Memory B cell (primary cell): ENCODE data around the gene GPR75.
"Not testable (repeated sequence)": the region's sequence is repeated elsewhere in the genome, so short reads cannot be mapped to it uniquely, and the experiment has no call there.

Source experiments
- ATAC-seq: fragments of 150-1000 bp; cut with Tn5 transposase; 2 replicates; pipeline ENCODE4 v1.10.0; 2021; ENCODE audit warnings: low read depth, mild to moderate bottlenecking, moderate library complexity
- DNase-seq, 2 donors: peaks; one replicate each; pipeline ENCODE4 v3.0.0; 2022; ENCODE audit warnings: low spot score in 2 of 2
- H3K27ac Mint-ChIP-seq: one replicate; pipeline ENCODE4 v1.8.0; 2022; ENCODE audit warnings: mild to moderate bottlenecking, moderate library complexity, mixed read lengths
- H3K27me3 Mint-ChIP-seq: one replicate; pipeline ENCODE4 v1.8.0; 2022; ENCODE audit warnings: mixed read lengths
- H3K36me3 Mint-ChIP-seq: one replicate; pipeline ENCODE4 v1.8.0; 2022; ENCODE audit warnings: mild to moderate bottlenecking, mixed read lengths
- H3K4me1 Mint-ChIP-seq: one replicate; pipeline ENCODE4 v1.8.0; 2022; ENCODE audit warnings: mixed read lengths
- H3K4me3 Mint-ChIP-seq: one replicate; pipeline ENCODE4 v1.8.0; 2022; ENCODE audit warnings: mild to moderate bottlenecking, moderate library complexity, mixed read lengths
- H3K9me3 Mint-ChIP-seq: one replicate; pipeline ENCODE4 v1.8.0; 2022; ENCODE audit warnings: mixed read lengths

Gene GPR75

GRCh38 chr2:53829980-53830290 is 29.8 kb downstream of the GPR75 start:
- not testable (repeated sequence) for H3K27ac Mint-ChIP-seq

GRCh38 chr2:53829273-53829979 is 30.3 kb downstream of the GPR75 start:
- Mint-ChIP-seq H3K36me3 (peaks cover 28% of the 10 kb centered on the region), H3K4me1 (no peaks in the 10 kb centered on the region), H3K27ac (no peak overlapping the region), H3K27me3 (no peaks in the 10 kb centered on the region), H3K4me3 (no peak overlapping the region), H3K9me3 (peaks cover 10% of the 10 kb centered on the region)
- ATAC-seq (no peak), DNase-seq (no peak)

More at GRCh38 chr2:53829980-53830290, 29.8 kb downstream of the GPR75 start:
- not testable (repeated sequence) for H3K4me3 Mint-ChIP-seq, H3K4me1 Mint-ChIP-seq, DNase-seq, ATAC-seq, H3K27me3 Mint-ChIP-seq
- Mint-ChIP-seq H3K36me3 (peaks cover 30% of the 10 kb centered on the region), H3K9me3 (peaks cover 12% of the 10 kb centered on the region)

- Mint-ChIP-seq H3K27me3 (no peaks in the 10 kb centered on the region), H3K27ac (no peak overlapping the region), H3K36me3 (peaks cover 21% of the 10 kb centered on the region), H3K9me3 (peaks cover 10% of the 10 kb centered on the region), H3K4me3 (no peak overlapping the region), H3K4me1 (no peaks in the 10 kb centered on the region)
- ATAC-seq (no peak), DNase-seq (no peak)
Measured at GRCh38 chr2:53828331-53828730, 31.4 kb downstream of the GPR75 start.

GRCh38 chr2:53827398-53828175 is 32.2 kb downstream of the GPR75 start:
- no peak for ATAC-seq
- Mint-ChIP-seq H3K4me3 (no peak overlapping the region), H3K4me1 (no peaks in the 10 kb centered on the region), H3K36me3 (peaks cover 21% of the 10 kb centered on the region), H3K27me3 (no peaks in the 10 kb centered on the region), H3K27ac (peak overlapping the region; percentile 77), H3K9me3 (peaks cover 10% of the 10 kb centered on the region)
- DNase-seq, result no peak

GRCh38 chr2:53826587-53827397 is 33.0 kb downstream of the GPR75 start:
- peaks cover 10% of the 10 kb centered on the region for H3K9me3 Mint-ChIP-seq
- DNase-seq, result no peak
- no peaks in the 10 kb centered on the region for H3K27me3 Mint-ChIP-seq
- no peaks in the 10 kb centered on the region for H3K4me1 Mint-ChIP-seq
- no peak overlapping the region for H3K27ac Mint-ChIP-seq
- H3K4me3 Mint-ChIP-seq, result no peak overlapping the region
- ATAC-seq, result no peak
- peaks cover 23% of the 10 kb centered on the region for H3K36me3 Mint-ChIP-seq

- Mint-ChIP-seq H3K36me3 (peaks cover 19% of the 10 kb centered on the region), H3K27ac (no peak overlapping the region), H3K9me3 (peaks cover 10% of the 10 kb centered on the region), H3K4me3 (no peak overlapping the region), H3K4me1 (no peaks in the 10 kb centered on the region), H3K27me3 (no peaks in the 10 kb centered on the region)
- DNase-seq (no peak), ATAC-seq (no peak)
Measured at GRCh38 chr2:53826030-53826410, 33.7 kb downstream of the GPR75 start.

GRCh38 chr2:53823639-53824038 is 36.1 kb downstream of the GPR75 start:
- not testable (repeated sequence) for ATAC-seq, H3K4me3 Mint-ChIP-seq, H3K9me3 Mint-ChIP-seq, H3K27ac Mint-ChIP-seq, DNase-seq, H3K27me3 Mint-ChIP-seq, H3K4me1 Mint-ChIP-seq
- peaks cover 17% of the 10 kb centered on the region for H3K36me3 Mint-ChIP-seq

GRCh38 chr2:53821810-53822209 is 38.0 kb downstream of the GPR75 start:
- no peak overlapping the region for H3K4me3 Mint-ChIP-seq
- H3K27me3 Mint-ChIP-seq, result no peaks in the 10 kb centered on the region
- H3K27ac Mint-ChIP-seq, result no peak overlapping the region
- H3K36me3 Mint-ChIP-seq, result peaks cover 16% of the 10 kb centered on the region
- H3K4me1 Mint-ChIP-seq, result no peaks in the 10 kb centered on the region
- H3K9me3 Mint-ChIP-seq, result no peaks in the 10 kb centered on the region
- ATAC-seq, result no peak
- DNase-seq, result no peak

GRCh38 chr2:53820711-53821110 is 39.1 kb downstream of the GPR75 start:
- Mint-ChIP-seq H3K4me3 (no peak overlapping the region), H3K36me3 (peaks cover 19% of the 10 kb centered on the region), H3K27ac (peak overlapping the region; percentile 11), H3K27me3 (no peaks in the 10 kb centered on the region), H3K9me3 (no peaks in the 10 kb centered on the region), H3K4me1 (no peaks in the 10 kb centered on the region)
- no peak for ATAC-seq
- DNase-seq, result no peak

- no peaks in the 10 kb centered on the region for H3K4me1 Mint-ChIP-seq
- H3K27me3 Mint-ChIP-seq, result no peaks in the 10 kb centered on the region
- no peaks in the 10 kb centered on the region for H3K9me3 Mint-ChIP-seq
- H3K36me3 Mint-ChIP-seq, result peaks cover 23% of the 10 kb centered on the region
- H3K27ac Mint-ChIP-seq, result peak overlapping the region; percentile 11
- DNase-seq (no peak), ATAC-seq (no peak)
- H3K4me3 Mint-ChIP-seq, result no peak overlapping the region
Measured at GRCh38 chr2:53820048-53820447, 39.7 kb downstream of the GPR75 start.

- H3K4me1 Mint-ChIP-seq, result no peaks in the 10 kb centered on the region
- DNase-seq (no peak), ATAC-seq (no peak)
- H3K27me3 Mint-ChIP-seq, result no peaks in the 10 kb centered on the region
- peaks cover 24% of the 10 kb centered on the region for H3K36me3 Mint-ChIP-seq
- no peak overlapping the region for H3K4me3 Mint-ChIP-seq
- H3K9me3 Mint-ChIP-seq, result no peaks in the 10 kb centered on the region
- no peak overlapping the region for H3K27ac Mint-ChIP-seq
Measured at GRCh38 chr2:53819634-53820033, 40.1 kb downstream of the GPR75 start.

GRCh38 chr2:53818854-53819435 is 40.8 kb downstream of the GPR75 start:
- ATAC-seq (no peak), DNase-seq (no peak)
- no peaks in the 10 kb centered on the region for H3K4me1 Mint-ChIP-seq
- no peak overlapping the region for H3K27ac Mint-ChIP-seq
- H3K9me3 Mint-ChIP-seq, result no peaks in the 10 kb centered on the region
- no peaks in the 10 kb centered on the region for H3K27me3 Mint-ChIP-seq
- no peak overlapping the region for H3K4me3 Mint-ChIP-seq
- H3K36me3 Mint-ChIP-seq, result peaks cover 25% of the 10 kb centered on the region

- peaks cover 42% of the 10 kb centered on the region for H3K36me3 Mint-ChIP-seq
- ATAC-seq, result no peak
- no peak for DNase-seq
- H3K9me3 Mint-ChIP-seq, result no peaks in the 10 kb centered on the region
- H3K4me3 Mint-ChIP-seq, result no peak overlapping the region
- no peaks in the 10 kb centered on the region for H3K4me1 Mint-ChIP-seq
- no peaks in the 10 kb centered on the region for H3K27me3 Mint-ChIP-seq
- H3K27ac Mint-ChIP-seq, result no peak overlapping the region
Measured at GRCh38 chr2:53813151-53813550, 46.6 kb downstream of the GPR75 start.

GRCh38 chr2:53811601-53812000 is 48.2 kb downstream of the GPR75 start:
- Mint-ChIP-seq H3K27ac (no peak overlapping the region), H3K4me1 (no peaks in the 10 kb centered on the region), H3K27me3 (no peaks in the 10 kb centered on the region), H3K9me3 (no peaks in the 10 kb centered on the region), H3K4me3 (no peak overlapping the region), H3K36me3 (peaks cover 35% of the 10 kb centered on the region)
- no peak for ATAC-seq
- no peak for DNase-seq
